ENCODE results near the gene PTPN14. TPM values are rescaled to one million over a fixed set of nuclear protein-coding genes. Genes with fewer than 3 reads are reported as not detected.

Gene PTPN14
- total RNA-seq, 1 donor from 2014 or later: 1.6 TPM

- no peak for DNase-seq (ENCODE audit: low spot score in 2 of 2)
- no peak for FAIRE-seq
These were observed 18.1 kb upstream of the PTPN14 start for GRCh38 chr1:214569357-214570004.

GRCh38 chr1:214568328-214568727 lies 16.9 kb upstream of the PTPN14 start:
- FAIRE-seq: no peak
- no peak for DNase-seq (ENCODE audit: low spot score in 2 of 2)

GRCh38 chr1:214567481-214567980 lies 16.1 kb upstream of the PTPN14 start:
- DNase-seq (ENCODE audit: low spot score in 2 of 2): no peak
- FAIRE-seq: no peak

- FAIRE-seq (no peak), DNase-seq (ENCODE audit: low spot score in 2 of 2) (no peak)
These were observed 15.0 kb upstream of the PTPN14 start for GRCh38 chr1:214566158-214567104.

- DNase-seq (ENCODE audit: low spot score in 2 of 2): no peak
- FAIRE-seq: no peak
These were observed 13.9 kb upstream of the PTPN14 start for GRCh38 chr1:214565310-214565709.

- no peak for FAIRE-seq
- no peak for DNase-seq (ENCODE audit: low spot score in 2 of 2)
These were observed 12.5 kb upstream of the PTPN14 start for GRCh38 chr1:214563881-214564280.

- FAIRE-seq (no peak), DNase-seq (ENCODE audit: low spot score in 2 of 2) (no peak)
These were observed 6.7 kb upstream of the PTPN14 start for GRCh38 chr1:214557952-214558735.

- no peak for FAIRE-seq
- no peak for DNase-seq (ENCODE audit: low spot score in 2 of 2)
These were observed 1.8 kb upstream of the PTPN14 start for GRCh38 chr1:214553142-214553710.

GRCh38 chr1:214552174-214552608 lies 789 bp upstream of the PTPN14 start:
- FAIRE-seq (no peak), DNase-seq (ENCODE audit: low spot score in 2 of 2) (peak in 1 of 2 donors; percentile 44)

GRCh38 chr1:214550857-214551435 lies 456 bp downstream of the PTPN14 start:
- no peak for DNase-seq (ENCODE audit: low spot score in 2 of 2)
- no peak for FAIRE-seq

GRCh38 chr1:214550013-214550856 lies 1.2 kb downstream of the PTPN14 start:
- DNase-seq (ENCODE audit: low spot score in 2 of 2): no peak
- no peak for FAIRE-seq

- FAIRE-seq (no peak), DNase-seq (ENCODE audit: low spot score in 2 of 2) (no peak)
These were observed 1.8 kb downstream of the PTPN14 start for GRCh38 chr1:214549604-214550003.

- DNase-seq (ENCODE audit: low spot score in 2 of 2) (no peak), FAIRE-seq (no peak)
These were observed 2.4 kb downstream of the PTPN14 start for GRCh38 chr1:214548988-214549387.

GRCh38 chr1:214548271-214548670 lies 3.1 kb downstream of the PTPN14 start:
- no peak for DNase-seq (ENCODE audit: low spot score in 2 of 2)

GRCh38 chr1:214547747-214548146 lies 3.7 kb downstream of the PTPN14 start:
- DNase-seq (ENCODE audit: low spot score in 2 of 2): no peak
- FAIRE-seq: no peak

More at GRCh38 chr1:214548271-214548670, 3.1 kb downstream of the PTPN14 start:
- no peak for FAIRE-seq

GRCh38 chr1:214546886-214547641 lies 4.3 kb downstream of the PTPN14 start:
- FAIRE-seq (no peak), DNase-seq (ENCODE audit: low spot score in 2 of 2) (no peak)

- FAIRE-seq (no peak), DNase-seq (ENCODE audit: low spot score in 2 of 2) (no peak)
These were observed 5.3 kb downstream of the PTPN14 start for GRCh38 chr1:214546084-214546483.

- DNase-seq (ENCODE audit: low spot score in 2 of 2) (no peak), FAIRE-seq (no peak)
These were observed 6.1 kb downstream of the PTPN14 start for GRCh38 chr1:214545293-214545692.
